KOPT-K1 (cell line): ENCODE data around the gene PEX7.
"Not testable (repeated sequence)": the region's sequence is repeated elsewhere in the genome, so short reads cannot be mapped to it uniquely, and the experiment has no call there.

Experiments
- H3K27ac ChIP-seq: fragments of 200-600 bp; sonication (generic); 2 replicates; pipeline ENCODE4 v1.5.1; 2016; ENCODE audit warnings: antibody characterized with exemption, mild to moderate bottlenecking, low read depth, low read length; ENCODE audit not compliant: poor library complexity, severe bottlenecking
- H3K36me3 ChIP-seq: fragments of 200-600 bp; sonication (generic); 2 replicates; pipeline ENCODE4 v1.5.1; 2017; ENCODE audit warnings: antibody characterized with exemption, mild to moderate bottlenecking, low read length, moderate library complexity; ENCODE audit not compliant: insufficient read depth
- H3K9me3 ChIP-seq: fragments of 200-600 bp; sonication (generic); 2 replicates; pipeline ENCODE4 v1.5.1; 2017; ENCODE audit warnings: antibody characterized with exemption, low read length, mild to moderate bottlenecking; ENCODE audit not compliant: insufficient read depth, poor library complexity, severe bottlenecking

The PEX7 gene

DNA sequence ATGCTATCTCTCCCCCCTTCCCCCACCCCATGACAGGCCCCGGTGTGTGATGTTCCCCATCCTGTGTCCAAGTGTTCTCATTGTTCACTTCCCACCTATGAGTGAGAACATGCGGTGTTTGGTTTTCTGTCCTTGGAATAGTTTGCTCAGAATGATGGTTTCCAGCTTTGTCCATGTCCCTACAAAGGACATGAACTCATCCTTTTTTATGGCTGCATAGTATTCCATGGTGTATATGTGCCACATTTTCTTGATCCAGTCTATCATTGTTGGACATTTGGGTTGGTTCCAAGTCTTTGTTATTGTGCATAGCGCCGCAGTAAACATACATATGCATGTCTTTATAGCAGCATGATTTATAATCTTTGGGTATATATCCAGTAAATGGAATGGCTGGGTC lies 24.1 kb downstream of the PEX7 start:
- not testable (repeated sequence) for H3K36me3 ChIP-seq, H3K27ac ChIP-seq, H3K9me3 ChIP-seq

DNA sequence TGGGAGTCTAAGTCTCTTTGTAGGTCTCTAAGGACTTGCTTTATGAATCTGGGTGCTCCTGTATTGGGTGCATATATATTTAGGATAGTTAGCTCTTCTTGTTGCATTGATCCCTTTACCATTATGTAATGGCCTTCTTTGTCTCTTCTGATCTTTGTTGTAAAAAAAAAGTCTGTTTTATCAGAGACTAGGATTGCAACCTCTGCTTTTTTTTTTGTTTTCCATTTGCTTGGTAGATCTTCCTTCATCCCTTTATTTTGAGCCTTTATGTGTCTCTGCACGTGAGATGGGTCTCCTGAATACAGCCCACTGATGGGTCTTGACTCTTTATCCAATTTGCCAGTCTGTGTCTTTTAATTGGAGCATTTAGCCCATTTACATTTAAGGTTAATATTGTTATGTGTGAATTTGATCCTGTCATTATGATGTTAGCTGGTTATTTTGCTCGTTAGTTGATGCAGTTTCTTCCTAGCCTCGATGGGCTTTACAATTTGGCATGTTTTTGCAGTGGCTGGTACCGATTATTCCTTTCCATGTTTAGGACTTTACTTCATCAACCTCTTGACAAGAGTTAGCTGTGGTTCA lies 27.7 kb downstream of the PEX7 start:
- not testable (repeated sequence) for H3K9me3 ChIP-seq, H3K27ac ChIP-seq, H3K36me3 ChIP-seq

DNA sequence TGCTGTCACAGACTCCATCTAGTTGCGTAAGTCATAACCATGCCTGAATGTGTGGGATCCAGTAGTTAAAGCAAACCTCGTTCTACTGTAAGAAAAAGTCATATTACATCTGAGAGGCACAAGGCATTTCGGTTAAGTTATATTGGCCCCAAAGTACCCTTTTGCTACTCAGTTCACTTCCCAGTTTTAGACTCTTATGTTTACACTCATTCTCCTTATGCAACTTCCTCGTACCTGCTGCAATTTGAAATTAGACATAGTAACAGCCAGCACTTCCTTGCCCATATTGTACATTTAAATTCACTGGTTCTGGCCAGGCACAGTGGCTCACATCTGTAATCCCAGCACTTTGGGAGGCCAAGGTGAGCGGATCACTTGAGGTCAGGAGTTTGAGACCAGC lies 37.0 kb downstream of the PEX7 start:
- no peaks in the 10 kb centered on the region for H3K36me3 ChIP-seq
- no peak overlapping the region for H3K27ac ChIP-seq
- H3K9me3 ChIP-seq = no peaks in the 10 kb centered on the region

DNA sequence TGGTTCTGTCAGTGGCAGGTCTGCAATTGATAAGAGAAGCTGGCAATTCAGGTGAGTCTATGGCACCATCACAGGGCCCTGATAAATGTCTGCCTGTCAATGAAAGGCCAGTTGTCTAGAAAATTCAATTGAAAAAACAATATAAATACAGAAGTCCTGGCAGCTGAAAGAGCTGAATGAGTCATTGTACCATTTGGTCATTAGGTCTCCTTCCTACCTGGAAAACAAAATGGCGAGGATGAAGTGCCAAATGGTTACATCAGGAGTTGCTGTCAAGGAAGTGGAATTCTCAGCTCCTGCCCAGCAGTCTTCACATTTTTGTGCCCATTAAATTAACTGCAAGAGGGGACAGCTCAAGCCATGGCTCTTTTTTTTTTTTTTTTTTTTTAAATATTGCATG lies 37.7 kb downstream of the PEX7 start:
- H3K27ac ChIP-seq = no peak overlapping the region
- H3K9me3 ChIP-seq = no peaks in the 10 kb centered on the region
- no peaks in the 10 kb centered on the region for H3K36me3 ChIP-seq

DNA sequence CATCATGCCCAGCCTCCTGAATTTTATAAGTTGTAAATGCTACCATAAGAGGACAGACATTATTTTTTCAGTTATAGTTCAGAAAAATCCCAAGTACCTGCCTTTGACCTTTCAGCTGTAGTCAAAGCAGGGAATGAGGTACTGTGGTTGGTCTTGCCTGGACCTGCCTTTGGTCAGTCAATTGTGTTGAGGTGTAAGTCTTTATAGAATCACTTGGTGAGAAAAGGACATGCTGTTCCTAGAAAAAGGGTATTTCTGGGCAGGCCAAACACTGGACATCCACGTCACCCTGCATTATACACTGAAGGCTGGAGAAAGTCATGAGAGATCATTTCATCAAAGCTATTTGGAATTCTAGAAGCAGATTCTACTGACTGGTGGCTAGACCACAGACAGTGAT lies 40.3 kb downstream of the PEX7 start:
- Histone ChIP-seq H3K9me3 (no peaks in the 10 kb centered on the region), H3K27ac (no peak overlapping the region), H3K36me3 (no peaks in the 10 kb centered on the region)

DNA sequence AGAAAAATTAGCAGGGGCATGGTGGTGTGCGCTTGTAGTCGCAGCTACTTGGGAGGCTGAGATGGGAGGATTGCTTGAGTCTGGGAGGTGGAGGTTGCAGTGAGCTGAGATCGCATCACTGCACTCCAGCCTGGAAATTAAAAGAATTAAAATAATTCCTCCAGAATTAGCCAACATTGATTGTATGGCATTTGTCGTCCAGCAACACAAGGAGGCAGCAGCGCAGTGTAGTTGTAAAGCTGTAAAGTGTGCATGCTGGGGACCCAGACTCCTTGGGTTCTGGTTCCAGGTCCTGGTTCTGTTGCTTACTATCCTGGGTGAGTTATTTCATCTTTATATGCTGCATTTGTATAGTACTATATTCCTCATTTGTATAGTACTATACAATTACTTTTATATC lies 41.4 kb downstream of the PEX7 start:
- no peaks in the 10 kb centered on the region for H3K9me3 ChIP-seq
- no peak overlapping the region for H3K27ac ChIP-seq
- H3K36me3 ChIP-seq = no peaks in the 10 kb centered on the region

DNA sequence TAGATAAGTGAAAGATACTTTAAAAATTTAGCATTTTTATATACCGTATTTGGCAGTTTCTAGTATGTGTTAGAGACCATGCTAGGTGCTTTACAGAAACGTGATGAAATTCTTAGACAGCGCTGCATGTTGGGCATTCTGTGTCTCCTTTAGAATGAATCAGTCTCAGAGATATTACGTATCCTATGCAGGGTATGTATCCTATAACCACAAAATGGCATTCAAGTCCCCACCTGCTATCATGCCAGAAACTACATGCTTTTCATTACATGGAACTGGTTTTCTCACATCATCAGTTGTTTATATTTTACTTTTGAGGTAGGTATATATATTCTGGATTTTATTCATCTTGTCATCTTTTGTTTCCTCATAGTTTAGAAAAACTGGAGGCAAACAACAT lies 42.3 kb downstream of the PEX7 start:
- Histone ChIP-seq H3K27ac (no peak overlapping the region), H3K9me3 (no peaks in the 10 kb centered on the region), H3K36me3 (no peaks in the 10 kb centered on the region)

DNA sequence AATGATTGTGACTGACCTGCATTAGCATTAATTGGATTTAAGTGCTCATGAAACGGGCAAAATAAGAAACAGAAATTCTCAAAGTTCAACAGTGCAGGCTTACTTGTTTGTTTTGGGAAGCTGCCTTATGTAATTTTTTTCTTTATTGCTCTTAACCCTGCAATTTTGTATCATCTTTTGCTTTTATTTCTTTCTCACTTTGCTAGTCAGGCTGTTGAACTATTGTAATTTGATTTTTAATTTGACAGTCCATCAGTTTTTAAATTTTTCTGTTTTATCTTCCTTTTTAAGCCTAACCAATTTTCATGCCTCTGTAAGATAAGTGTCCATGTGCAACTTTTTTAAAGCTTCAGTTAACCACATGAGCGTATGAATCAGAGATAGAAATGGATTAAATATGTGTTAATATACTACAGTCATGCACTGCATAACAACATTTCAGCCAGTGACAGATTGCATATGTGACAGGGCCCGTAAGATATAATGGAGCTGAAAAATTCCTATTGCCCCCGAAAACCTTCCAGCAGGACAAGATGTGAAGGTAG lies 44.6 kb downstream of the PEX7 start:
- Histone ChIP-seq H3K36me3 (peaks cover 4% of the 10 kb centered on the region; the same call in 1 of the 2 replicates), H3K27ac (no peak overlapping the region), H3K9me3 (no peaks in the 10 kb centered on the region)

DNA sequence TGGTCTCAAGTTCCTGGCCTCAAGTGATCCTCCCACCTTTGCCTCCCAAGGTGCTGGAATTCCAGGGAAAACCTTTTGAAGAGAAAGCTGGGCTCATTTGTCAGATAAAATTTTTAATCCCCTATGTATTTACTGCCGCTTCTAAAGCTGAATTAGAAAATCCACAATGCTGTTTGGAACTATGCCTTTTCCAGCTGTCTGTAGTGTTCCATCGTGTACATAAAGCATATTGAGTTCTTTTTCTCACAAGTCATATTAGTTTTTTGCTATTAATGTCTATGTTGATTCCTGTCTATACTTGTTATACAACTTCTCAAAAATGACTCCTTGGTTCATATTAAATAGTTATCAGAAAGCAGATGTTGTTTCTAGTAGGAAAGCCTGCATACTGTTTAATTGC lies 47.1 kb downstream of the PEX7 start:
- Histone ChIP-seq H3K9me3 (peaks cover 18% of the 10 kb centered on the region), H3K36me3 (peaks cover 20% of the 10 kb centered on the region; the same call in 1 of the 2 replicates), H3K27ac (no peak overlapping the region)

DNA sequence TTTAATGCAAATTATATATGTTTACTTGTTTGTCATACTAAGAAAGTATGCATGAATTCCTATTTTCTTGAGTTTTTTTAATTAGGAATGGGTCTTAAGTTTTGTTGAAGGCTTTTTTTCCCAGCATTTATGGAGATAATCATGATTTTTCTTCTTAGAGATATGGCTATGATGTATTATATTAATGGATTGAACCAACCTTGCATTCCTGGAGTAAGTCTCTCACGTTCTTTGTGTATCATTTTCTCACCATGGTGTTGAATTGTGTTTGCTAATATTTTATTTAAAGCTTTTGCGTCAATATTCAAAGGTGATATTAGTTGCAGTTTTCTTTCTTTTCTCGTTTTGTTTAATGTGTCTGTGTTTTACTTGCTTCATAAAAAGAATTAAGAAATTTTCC lies 51.4 kb downstream of the PEX7 start:
- H3K9me3 ChIP-seq = peaks cover 23% of the 10 kb centered on the region
- H3K27ac ChIP-seq = no peak overlapping the region
- H3K36me3 ChIP-seq = peaks cover 22% of the 10 kb centered on the region; the same call in 1 of the 2 replicates

DNA sequence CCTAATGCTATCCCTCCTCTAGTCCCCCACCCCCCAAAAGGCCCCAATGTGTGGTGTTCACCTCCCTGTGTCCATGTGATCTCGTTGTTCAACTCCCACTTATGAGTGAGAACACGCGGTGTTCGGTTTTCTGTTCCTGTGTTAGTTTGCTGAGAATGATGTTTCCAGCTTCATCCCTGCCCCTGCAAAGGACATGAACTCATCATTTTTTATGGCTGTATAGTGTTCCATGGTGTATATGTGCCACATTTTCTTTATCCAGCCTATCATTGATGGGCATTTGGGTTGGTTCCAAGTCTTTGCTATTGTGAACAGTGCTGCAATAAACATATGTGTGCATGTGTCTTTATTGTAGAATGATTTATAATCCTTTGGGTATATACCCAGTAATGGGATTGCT lies 54.1 kb downstream of the PEX7 start:
- H3K27ac ChIP-seq = not testable (repeated sequence)
- Histone ChIP-seq H3K9me3 (peaks cover 23% of the 10 kb centered on the region), H3K36me3 (peaks cover 21% of the 10 kb centered on the region; the same call in 1 of the 2 replicates)

DNA sequence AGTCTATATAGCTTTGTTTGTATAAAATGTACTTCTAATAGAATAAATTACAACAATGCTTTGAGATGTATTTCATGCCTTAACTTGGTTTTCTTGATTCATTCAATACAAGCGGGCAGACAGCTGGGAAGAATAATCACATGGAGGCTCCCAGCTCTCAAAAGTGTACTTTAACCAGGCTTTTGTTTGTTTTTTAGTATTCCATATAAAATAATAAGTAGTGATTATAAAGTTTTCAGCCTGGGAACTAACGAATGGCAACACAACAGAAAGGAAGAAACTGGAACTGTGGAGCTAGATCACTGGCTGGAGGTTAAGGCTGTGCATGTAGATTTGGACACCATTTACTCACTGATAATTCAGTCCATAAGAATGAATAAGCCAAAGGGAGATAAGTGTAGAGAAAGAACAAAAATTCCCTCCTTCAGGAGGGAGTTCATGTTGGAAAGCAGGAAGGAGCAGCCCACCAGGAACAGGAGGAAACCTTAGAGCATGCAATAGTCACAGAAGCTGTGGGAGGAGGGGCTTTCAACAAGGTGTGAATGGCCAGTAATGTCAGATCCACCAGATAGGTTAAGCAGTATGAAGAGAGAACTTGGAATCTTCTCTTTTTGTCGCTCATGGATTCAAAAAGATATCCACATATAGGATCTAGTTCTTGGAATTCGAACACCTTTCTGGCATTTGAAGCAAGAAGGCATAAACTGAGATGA lies 58.5 kb downstream of the PEX7 start:
- H3K27ac ChIP-seq = no peak overlapping the region
- H3K9me3 ChIP-seq = no peaks in the 10 kb centered on the region
- H3K36me3 ChIP-seq = no peaks in the 10 kb centered on the region

DNA sequence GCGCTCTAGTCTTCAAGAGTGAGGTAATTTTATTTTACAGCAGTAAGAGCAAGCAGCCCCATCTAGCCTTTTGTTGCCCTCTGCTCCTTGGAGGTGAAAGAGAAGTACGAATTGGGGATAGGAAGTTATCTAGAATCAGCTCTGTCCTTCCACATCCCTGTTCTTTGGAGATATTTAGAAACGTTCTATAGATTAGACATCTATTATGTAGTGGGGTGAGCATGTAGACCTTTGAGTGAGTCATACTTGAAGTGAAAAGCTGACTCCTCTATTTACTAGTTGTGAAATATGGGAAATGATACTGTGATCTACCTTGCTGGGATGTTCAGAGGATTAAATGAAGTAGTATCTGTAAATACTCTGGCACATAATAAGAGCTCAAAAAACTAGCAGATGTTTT lies 63.7 kb downstream of the PEX7 start:
- Histone ChIP-seq H3K9me3 (no peaks in the 10 kb centered on the region), H3K27ac (no peak overlapping the region), H3K36me3 (no peaks in the 10 kb centered on the region)

DNA sequence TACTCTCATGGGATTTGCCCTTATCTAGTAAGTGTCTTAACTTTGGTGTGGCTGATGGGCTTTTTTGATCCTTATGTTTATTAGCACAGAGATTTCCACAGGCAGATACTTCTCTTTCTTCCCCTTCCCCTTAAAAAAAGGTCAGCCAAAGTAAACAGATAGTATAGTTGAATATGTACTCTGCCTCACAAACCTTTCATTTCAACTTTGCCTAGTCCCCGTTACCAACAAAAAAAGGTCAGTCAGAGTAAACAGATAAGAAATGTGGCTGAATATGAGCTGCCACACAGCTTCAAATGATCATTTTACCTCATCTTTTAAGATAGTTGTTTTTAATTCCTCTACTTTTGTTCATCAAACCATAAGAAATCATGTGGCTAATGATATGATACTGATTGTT lies 65.6 kb downstream of the PEX7 start:
- Histone ChIP-seq H3K36me3 (no peaks in the 10 kb centered on the region), H3K9me3 (no peaks in the 10 kb centered on the region)

DNA sequence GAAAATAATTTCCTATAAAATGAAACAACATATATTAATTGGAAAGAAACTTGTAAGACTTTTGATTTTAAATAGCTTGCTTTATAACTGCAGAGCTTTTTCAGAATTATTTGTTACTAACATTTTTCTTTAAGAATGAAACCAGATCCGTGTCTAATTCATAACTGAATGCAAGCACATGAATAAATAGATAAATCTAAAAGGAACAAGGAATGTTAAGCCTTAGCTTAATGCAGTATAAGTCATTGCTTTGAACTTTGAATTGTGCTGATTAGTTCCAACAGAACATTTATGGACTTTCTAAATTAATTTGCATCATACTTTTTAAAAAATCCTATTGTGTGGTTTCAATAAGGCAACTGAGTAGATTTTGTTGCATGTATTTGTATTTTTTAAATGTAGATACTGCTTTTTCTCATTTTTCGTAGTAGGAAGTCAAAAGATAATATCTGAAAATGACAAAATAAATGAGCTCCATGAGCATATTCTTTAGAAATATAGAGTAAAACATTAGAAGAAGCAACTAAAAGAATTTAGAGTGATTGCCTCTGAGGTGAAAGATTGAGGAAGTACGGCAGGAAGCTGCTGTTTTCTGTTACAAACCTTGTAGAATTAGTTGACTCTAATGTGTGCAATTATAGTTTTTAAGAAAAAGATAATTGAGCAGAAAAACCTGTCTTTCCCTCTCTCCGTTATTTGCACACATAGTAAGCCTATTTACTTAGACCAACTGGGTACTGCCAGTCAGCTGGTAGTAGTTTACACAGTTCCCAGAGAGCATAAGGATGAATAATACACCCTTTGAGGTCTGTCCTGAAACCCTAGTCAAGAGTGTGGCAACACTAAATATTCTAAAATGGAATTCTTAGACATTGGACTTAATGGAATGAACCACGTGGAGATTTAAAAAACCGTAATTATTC lies 67.1 kb downstream of the PEX7 start:
- no peaks in the 10 kb centered on the region for H3K36me3 ChIP-seq
- no peak overlapping the region for H3K27ac ChIP-seq

More for the DNA sequence above, 65.6 kb downstream of the PEX7 start:
- no peak overlapping the region for H3K27ac ChIP-seq

More for the DNA sequence above, 67.1 kb downstream of the PEX7 start:
- no peaks in the 10 kb centered on the region for H3K9me3 ChIP-seq
